C4-2B (cell line): Measurements from ENCODE around the gene SLC34A1.

Experiments
- CTCF ChIP-seq: fragments of 450-650 bp; conservative IDR thresholded peaks from 2 replicates; pipeline ENCODE4 v1.5.1; 2017; ENCODE audit warnings: mild to moderate bottlenecking
- ZFX ChIP-seq: fragments of 450-650 bp; IDR thresholded peaks from 2 replicates; pipeline ENCODE4 v1.6.1; 2017

- TF ChIP-seq CTCF (no peak), ZFX (no peak)
These were observed 45.8 kb upstream of the SLC34A1 start for GRCh38 chr5:177338251-177339106.
